HG02885 (cell line): Measurements from ENCODE around the gene AQP12A.
"Not testable (repeated sequence)": the region's sequence is repeated elsewhere in the genome, so short reads cannot be mapped to it uniquely, and the experiment has no call there.

Experiments
- ATAC-seq: cut with Tn5 transposase; IDR thresholded peaks from one replicate; pipeline ENCODE4 v1.9.1; 2021; ENCODE audit warnings: mild to moderate bottlenecking; ENCODE audit not compliant: unreplicated experiment, poor library complexity

The AQP12A gene

DNA sequence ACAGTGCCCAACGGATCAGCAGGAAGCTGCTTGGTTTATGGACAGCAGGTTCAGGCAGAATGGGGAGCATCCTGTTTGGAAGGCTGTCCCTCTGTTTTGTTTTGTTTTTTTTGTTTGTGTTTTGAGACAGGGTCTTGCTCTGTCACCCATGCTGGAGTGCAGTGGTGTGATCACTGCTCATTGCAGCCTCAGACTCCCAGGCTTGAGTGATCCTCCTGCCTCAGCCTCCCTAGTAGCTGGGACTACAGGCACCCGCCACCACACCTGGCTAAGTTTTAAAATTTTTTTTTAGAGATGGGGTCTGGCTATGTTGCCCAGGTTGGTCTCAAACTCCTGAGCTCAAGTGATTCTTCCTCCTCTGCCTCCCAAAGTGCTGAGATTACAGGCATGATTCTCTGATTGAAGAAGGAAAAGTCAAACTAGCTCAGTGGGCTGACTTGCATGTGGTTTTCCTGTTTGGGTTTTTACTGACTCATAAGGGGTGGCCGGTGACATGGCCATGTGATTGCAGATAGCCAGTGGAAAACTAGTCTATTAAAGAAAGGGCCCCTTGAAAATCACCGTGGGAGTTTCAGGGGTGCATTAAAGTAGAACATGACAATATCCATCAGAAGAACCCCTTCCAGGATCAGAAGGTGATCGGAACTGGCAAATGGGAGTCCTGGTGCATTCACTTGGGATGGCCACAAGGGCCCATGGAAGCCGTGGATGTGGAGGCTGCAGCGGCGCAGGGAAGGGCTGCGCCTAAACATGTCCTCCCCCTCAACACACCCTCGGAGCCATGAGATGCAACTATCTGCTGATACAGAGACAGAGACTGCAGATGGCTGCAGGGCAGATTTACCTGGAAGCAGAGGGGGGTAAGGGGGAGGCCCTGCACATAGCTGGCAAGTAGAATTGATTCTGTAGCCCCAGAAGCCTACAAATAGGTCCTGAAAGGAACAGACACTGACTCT is 35.5 kb upstream of the AQP12A start:
- no peak for ATAC-seq

DNA sequence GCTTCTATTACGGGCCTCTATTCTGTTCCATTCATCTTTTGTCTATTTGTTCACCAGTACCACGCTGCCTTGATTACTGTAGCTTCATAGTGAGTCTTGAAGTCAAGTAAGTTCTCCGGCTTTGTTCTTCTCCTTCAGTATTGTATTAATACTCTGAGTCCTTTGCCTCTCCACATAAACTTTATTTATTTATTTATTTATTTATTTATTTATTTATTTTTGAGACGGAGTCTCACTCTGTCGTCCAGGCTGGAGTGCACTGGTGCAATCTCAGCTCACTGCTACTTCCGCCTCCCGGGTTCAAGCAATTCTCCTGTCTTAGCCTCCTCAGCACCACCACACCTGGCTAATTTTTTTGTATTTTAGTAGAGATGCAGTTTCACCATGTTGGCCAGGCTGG is 31.8 kb upstream of the AQP12A start:
- not testable (repeated sequence) for ATAC-seq

DNA sequence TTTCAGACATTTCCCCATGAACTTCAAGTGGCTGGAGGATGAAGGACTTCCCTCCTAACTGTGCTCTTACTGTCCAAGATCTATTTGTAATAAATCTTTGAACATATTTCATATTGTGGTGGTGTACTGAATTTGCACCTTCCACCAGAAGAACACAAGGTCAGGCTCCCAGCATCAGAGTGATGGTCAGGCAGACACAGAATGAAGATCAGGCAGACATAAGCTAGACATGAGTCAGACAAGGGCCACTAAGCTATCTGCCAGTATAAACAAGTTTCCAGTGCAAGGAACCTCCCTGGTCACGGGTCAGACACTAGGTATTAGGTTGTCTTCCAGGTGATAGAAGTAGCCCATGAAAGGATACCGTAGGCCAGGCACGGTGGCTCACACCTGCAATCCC is 29.0 kb upstream of the AQP12A start:
- no peak for ATAC-seq

DNA sequence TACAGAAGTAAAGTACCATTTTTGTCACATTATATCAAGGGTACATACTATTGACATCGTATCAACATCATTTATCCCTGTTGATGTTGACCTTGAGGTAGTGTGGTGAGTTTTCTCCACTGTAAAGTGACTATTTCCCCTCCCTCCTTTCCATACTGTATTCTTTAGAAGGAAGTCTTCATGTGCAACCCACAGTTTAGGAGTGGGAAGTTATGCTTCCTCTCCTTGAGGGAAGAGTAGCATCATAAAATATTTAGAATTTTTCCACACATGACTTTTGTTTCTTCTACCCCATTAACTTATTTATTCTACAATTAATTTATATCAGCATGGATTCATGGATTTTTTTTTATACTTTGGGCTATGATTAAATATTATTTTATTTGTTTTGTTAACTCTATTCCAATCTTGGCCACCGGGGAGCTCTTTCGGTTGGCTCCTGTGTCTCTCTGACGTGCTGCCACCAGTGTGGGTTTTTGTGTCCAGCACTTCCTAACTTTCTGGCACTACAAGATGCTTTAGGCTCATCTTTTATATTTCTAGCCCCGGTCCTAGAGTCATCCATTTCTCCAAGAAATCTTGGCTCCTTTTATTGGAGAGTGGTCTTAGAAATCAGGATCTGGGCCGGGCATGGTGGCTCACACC is 28.0 kb upstream of the AQP12A start:
- ATAC-seq, result no peak

DNA sequence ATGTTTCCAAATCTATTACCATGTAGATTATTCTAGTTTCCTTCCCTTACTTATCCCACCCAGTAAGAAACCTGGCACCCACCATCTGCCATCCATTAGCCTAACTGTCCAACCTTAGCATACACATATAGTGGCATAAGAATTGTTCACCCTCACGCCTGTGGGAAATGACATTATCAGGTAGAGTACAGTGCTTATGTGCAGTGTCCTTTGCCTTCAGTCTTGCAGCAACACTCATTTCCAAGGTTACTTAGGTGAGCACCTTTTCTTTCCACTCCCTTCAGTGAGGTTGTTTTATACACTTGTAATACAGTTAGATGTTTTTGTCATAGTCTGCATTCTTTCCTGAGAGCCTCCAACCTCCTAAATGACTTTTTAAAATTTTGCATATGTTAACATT is 27.0 kb upstream of the AQP12A start:
- no peak for ATAC-seq

DNA sequence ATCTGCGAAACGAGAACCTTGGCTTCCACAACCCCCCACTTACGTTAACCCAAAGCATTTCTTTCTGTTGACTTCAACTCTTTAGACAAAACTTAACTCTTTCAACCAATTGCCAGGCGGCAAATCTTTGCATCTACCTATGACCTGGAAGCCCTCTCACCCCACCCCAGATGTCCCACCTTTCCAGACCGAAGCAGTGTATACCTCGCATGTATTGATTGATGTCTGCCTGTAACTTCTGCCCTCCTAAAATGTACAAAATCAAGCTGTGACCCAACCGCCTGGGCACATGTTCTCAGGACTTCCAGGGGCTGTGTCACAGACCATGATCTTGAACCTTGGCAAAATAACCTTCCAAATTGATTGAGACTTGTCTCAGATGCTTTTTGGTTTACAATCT is 21.3 kb upstream of the AQP12A start:
- no peak for ATAC-seq

DNA sequence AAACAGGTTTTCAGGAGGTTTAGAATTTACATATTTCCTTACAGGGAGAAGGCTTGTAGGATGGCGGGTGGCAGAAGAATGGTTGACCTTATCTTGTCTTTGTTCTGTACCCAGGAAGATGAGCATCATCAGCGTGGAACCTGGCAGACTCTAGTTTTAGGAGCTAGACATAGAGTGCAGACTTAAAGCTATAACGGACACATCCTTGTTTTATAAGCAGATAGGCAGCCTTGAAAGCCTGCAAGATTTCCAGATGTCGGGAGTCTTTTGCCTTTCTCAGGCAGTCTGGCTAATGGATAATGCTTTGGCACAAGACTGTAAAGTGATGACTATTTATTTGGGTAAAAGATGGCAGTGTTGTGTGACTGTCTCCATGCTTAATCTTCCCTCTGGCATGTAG is 20.7 kb upstream of the AQP12A start:
- no peak for ATAC-seq

DNA sequence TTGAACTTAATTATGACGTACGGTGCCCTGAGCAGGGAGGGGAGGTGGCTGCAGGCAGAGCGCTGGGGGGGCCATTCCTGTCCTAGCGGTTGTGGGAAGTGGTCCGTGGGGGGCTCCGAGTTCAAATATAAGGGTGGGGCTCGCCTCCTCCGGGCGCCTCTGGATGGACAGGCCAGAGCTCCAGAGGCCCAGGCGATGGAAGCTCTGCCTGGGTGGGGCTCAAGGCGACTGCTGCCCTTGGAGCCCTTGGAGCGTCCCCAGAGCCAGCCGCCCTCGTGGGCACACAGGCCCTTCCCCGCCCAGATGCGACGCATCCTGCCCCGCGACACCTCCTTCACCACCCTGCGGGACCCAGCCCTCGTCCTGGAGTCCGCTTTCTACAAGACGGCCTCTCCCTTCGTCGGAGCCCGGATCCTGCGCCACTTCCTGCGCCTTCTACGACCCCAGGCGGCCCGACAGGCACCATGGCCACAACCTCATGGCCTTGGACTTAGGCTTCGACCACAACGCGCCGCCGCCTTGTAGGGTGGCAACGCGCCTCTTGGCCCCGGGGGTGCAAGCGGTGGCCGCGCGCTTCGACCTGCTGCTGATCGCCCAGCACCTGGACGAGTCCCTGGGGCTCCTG is 19.5 kb upstream of the AQP12A start:
- no peak for ATAC-seq

DNA sequence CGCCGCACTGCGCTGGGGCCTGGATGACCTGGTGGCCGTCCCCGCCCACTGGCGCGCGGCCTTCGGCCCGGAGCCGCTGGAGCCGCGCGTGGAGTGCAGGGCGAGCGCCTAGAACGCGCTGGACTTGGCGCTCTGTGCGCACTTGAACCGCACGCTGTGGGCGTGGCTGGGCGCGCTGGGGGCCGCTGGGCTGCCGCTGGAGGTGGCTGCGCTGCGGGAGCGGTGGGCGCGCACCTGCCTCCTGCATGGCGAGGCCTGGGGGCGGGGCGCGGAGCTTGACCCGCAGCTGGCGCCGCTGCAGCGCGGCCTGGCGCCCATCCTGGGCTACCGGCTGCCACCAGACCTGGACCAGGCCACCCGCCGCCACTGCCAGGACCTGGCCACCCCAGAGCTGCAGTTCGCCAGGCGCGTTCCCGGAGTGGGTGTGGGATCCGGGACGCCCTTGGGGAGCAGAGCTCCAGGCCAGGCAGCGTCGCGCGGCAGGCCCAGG is 18.9 kb upstream of the AQP12A start:
- ATAC-seq, result no peak

DNA sequence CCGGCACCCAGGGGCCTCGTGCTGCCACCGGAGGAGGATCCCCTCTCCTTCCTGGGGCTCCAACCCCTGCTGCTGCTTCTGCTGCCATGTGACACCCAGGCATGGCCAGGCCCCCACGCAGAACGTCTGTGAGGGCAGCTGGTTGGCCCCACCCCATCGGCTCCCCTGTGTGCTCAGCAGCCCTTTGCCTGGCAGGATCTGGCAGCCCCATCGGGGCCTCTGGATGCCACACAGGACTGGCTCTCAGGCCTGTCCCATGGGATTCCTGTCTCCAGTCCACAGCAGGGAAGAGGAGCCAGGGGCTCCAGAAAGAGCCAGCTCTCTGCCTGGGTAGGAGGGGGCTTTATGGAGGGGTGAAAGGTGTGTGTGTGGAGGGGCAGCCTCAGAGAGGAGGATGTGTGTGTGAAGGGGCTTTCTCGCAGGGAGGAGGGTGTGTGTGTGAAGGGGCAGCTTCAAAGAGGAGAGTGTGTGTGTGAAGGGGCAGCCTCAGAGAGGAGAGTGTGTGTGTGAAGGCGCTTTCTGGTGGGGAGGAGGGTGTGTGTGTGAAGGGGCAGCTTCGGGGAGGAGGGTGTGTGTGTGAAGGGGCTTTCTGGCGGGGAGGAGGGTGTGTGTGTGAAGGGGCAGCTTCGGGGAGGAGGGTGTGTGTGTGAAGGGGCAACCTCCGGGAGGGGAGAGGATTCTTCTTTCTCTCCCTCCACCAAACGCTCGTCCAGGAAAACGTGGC is 17.0 kb upstream of the AQP12A start:
- ATAC-seq, result not testable (repeated sequence)

DNA sequence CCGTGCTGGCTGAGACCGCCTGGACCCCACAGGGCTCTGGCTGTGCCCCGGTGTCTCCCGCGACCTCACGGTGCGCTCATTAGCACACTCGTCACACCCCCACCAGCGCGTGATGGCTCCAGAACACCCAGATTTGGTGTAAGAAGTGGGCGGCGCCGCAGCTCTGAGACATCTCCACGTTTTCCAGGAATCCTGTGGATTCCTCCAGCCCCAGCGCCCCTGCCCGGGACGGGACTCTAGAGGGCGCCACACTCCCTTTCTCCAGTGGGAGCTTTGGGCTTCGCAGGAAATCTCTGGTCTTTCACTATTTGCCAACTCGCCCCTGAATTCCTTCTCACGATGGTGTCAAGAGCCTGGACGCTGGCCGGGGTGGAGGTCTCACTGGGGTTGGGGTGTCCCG is 16.3 kb upstream of the AQP12A start:
- ATAC-seq, result not testable (repeated sequence)

DNA sequence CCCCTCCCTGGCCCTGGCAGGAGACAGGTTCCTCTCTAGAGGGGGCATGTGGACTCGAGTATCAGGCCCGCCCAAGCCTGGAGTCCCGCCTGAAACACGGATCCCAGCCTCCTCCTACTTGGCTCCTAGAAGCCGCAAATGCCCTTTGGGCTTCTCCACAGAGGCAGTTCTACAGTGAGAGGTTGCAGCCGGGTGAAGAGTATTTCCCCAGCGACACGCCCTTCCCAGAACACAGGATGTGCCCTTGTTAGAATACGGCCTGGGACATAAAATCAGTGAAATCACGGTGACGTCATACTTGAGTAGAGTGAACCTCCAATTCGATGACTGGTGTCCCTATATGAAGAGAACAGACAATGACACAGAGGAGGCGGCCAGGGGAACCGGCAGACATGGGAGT is 13.6 kb upstream of the AQP12A start:
- not testable (repeated sequence) for ATAC-seq

DNA sequence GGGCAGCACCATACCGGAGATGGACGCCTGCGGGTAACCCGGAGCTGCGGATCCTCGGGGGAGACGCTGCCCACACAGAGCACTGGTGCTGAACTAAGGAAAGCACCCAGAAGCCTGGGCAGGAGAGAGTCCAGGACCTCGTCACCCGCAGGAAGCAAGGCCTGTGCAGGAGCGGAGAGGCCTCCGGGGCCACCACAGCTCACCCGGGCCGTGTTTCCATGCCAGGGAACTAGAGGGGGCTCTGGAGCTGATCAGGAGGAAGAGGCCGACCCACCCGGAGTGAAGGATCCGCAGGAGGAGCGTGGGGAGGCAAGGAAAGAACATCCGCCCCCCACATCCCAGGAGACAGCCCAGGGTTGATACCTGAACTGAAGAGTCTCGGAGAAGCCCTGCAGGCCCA is 12.8 kb upstream of the AQP12A start:
- not testable (repeated sequence) for ATAC-seq

DNA sequence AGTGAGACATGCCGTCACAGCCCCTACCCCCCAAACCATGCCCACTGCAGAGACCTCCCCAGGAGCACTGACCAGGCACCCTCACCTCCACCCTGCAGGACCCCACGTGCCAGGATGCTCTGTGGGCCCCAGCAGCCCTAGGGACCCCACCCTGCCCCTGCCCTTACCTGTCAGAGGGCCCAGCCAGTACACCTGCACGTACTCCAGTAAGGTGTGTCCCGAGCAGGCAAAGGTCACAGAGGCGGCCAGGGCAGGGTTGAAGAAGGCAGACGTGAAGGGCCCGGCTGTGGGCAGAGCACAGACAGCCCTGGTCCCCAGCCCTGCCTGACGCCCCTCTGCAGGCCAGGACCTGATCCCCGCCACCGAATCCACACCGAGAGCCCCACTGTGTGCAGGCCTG is 11.5 kb upstream of the AQP12A start:
- not testable (repeated sequence) for ATAC-seq

DNA sequence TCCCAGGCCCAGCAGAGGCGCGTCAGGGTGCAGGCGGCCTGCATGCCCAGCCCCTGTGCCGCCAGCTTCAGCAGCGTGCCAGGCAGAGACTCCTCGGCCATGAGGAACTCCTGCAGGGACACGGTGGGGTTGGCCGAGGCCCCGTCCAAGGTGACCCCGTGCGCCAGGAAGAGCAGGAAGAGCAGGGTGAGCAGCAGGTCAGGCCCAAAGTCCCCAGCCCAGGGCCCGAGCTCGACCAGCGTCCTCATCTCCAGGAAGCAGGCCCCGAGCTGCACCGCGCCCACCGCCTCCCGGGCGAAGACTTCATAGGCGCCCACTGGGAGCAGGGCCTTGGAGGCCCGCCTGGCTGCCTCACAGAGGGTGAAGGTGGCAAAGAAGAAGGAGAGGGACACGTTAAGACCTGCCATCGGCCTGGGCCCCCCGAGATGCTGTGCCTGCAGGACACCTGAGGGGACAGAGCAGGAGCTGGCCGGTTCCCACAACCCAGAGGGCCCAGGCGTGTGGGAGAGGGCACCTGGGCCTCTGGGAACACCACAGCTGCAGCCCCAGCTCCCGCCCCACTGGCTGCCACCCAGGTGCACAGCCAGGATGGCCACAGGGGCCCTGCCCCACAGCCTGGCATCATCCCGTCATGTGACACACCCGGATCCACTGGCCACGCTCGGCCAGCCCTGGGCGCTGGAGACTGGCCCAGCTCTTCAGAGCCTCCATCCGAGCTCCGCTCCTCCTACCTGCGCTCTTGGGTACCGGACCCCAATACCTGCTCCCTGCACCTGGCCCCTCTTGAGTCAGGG is 9.0 kb upstream of the AQP12A start, which contains the start of gene AQP12B:
TSS of gene AQP12B (minus strand) at position 455 of the 794 bp plus-strand sequence. CDS start at position 407, 48 bp downstream.
- ATAC-seq, result not testable (repeated sequence)

DNA sequence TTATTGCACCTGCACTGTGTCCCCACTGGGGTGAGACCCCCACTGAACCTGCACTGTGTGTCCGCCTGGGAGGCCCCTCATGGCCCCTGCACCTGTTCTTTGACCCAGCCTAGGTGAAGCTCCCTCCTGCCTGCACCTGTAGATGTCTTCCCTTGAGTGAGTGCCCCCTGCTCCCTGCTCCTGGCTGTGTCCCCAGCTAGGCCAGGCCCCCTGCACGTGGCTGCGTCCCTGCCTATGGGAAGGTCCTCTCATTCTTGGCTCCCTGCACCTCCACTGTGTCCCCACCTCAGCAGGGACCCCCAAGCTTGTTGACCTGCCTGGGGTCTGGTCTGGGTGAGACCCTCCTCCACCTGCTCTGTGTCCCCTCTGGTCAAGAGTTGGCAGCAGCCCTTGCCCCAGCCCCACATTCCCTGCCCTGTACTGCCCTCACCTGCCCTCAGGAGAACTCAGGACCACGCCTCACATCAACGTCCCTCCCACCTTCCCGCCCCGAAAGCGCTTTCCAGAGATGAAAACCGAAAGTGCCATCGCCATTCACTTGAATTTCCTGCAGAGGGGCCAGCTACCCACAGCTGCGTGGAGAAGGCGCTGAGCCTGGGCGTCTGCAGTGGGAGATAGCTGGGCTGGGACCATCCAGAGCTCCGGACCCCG is 8.2 kb upstream of the AQP12A start:
- not testable (repeated sequence) for ATAC-seq

DNA sequence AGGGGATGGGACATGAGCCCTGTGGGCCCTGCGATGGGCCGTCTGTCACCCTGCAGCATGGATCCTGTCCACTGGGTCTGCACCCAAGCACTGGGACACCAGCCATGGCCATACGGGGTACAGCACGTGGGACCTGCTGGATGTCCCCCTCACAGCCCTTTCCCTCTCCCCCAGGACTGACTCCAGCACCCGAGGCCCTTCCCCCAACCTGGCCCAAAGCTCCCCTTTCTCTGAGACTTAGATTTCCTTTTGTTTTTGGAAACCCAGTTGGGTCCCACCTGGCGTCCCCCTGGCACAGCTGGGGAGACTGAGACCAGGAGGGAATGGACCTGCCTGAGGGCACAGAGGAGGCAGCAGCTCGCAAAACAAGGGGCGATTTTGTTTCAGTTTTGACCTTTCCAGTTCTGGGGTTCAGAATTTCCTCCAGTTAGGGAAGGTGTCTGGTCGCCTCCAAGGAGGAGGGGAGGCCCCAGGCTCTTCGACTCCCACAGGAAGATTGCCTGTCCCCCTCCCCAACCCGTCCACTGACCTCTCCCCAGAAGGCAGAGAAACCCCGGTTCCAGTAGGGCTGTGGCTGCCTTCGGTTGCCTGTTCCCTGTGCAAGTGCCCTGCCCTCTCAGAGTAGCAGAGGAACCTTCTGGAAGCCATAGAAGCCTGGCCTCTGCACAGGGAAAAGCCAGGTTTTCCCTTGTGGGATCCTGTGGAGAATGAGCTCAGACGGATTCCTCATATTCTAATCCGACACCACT is 7.5 kb upstream of the AQP12A start:
- ATAC-seq, result not testable (repeated sequence)

DNA sequence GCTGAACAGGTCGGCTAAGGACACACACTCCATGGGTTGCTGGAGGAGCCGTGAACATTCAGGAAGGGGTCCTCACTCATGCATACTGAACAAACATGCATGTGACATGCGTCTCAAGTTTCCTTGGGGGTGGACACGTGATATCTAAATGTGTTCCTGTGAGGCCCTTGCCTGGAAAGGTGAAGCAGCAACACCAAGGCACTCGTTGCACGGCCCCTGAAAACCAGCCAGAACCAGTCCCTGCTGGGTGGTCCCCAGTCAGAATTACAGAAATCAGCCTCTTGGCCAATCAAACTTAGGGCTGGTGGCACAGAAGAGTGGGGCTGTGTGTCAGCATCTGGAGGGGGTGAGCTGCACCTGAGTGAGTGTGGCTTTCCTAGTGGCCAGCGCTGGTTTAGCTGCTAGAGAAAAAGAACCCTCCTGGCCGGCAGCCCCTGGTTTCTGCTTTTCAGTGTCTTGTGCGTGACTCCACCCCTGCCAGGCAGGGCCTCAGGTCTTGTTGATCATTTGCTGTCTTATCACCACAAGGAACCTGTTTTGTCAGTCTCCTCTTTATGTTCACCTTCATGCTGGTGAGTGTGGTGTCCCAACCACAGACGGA is 5.8 kb upstream of the AQP12A start:
- no peak for ATAC-seq
